Coronary artery (tissue), 2 donors: ENCODE results near the gene PRKCH.

Experiments
- DNase-seq: peaks from one replicate; pipeline ENCODE4 v3.0.0-alpha.2; 2017; ENCODE audit warnings: low spot score
- H3K27ac ChIP-seq, 2 donors: fragments of 200-600 bp; sonication (generic); one replicate each; pipeline ENCODE4 v1.5.1; 2016 to 2019
- H3K4me3 ChIP-seq: fragments of 200-600 bp; sonication (generic); 2 replicates; pipeline ENCODE4 v1.5.1; 2016; ENCODE audit warnings: mild to moderate bottlenecking, moderate library complexity
- CTCF ChIP-seq: fragments of 200-600 bp; sonication (generic); IDR thresholded peaks from one replicate; pipeline ENCODE4 v1.5.1; 2019; ENCODE audit warnings: antibody characterized with exemption

Gene PRKCH

GRCh38 chr14:61586544-61587055, 265.2 kb downstream of the PRKCH start:
- DNase-seq, result no peak
- TF ChIP-seq CTCF, result no peak

GRCh38 chr14:61587081-61587713, 265.8 kb downstream of the PRKCH start:
- Histone ChIP-seq H3K4me3 (no peak overlapping the region), H3K27ac (peak overlapping the region; percentile 76 to 88)
- no peak for TF ChIP-seq CTCF
- no peak for DNase-seq

More at GRCh38 chr14:61586544-61587055, 265.2 kb downstream of the PRKCH start:
- H3K27ac ChIP-seq, result peak overlapping the region; percentile 76 to 88
- H3K4me3 ChIP-seq, result no peak overlapping the region

GRCh38 chr14:61588419-61588901, 267.1 kb downstream of the PRKCH start:
- Histone ChIP-seq H3K27ac (peak overlapping the region; percentile 76 to 88), H3K4me3 (no peak overlapping the region)
- DNase-seq, result no peak
- no peak for TF ChIP-seq CTCF

- DNase-seq, result no peak
- no peak overlapping the region for H3K27ac ChIP-seq
- H3K4me3 ChIP-seq, result no peak overlapping the region
- no peak for TF ChIP-seq CTCF
Measured at GRCh38 chr14:61589691-61590581, 268.6 kb downstream of the PRKCH start.

- DNase-seq, result no peak
- no peak overlapping the region for H3K4me3 ChIP-seq
- no peak overlapping the region for H3K27ac ChIP-seq
- TF ChIP-seq CTCF, result no peak
Measured at GRCh38 chr14:61591862-61592261, 270.5 kb downstream of the PRKCH start.

GRCh38 chr14:61593330-61593729, 272.0 kb downstream of the PRKCH start:
- no peak for TF ChIP-seq CTCF
- Histone ChIP-seq H3K27ac (no peak overlapping the region), H3K4me3 (no peak overlapping the region)
- no peak for DNase-seq
